Measurements from ENCODE around the gene IRF2BPL. TPM values are rescaled to one million over a fixed set of nuclear protein-coding genes. Genes with fewer than 3 reads are reported as not detected.

Gene IRF2BPL
- total and polyA plus RNA-seq, 2 of the 4 experiments (the other 2 are of a cell fraction) = 6.3 to 14.5 TPM

GRCh38 chr14:77064521-77065178, 36.1 kb upstream of the IRF2BPL start:
- H4K20me1 ChIP-seq (ENCODE audit: insufficient read depth, low read length) = no peaks in the 10 kb centered on the region
- no peak overlapping the region for H4K91ac ChIP-seq (ENCODE audit: insufficient read depth, low read depth, low read length)
- no peaks in the 10 kb centered on the region for H3K27me3 ChIP-seq (ENCODE audit: control insufficient read depth, insufficient read depth, low read length)
- H2BK20ac ChIP-seq (ENCODE audit: low read depth, low read length) = no peak overlapping the region
- ChIA-PET POLR2A (ENCODE audit: unreplicated experiment) (interaction anchor here (0.7 kb wide), 1 partner anchor 109 kb away, joined by 3 read pairs; no protein-coding TSS in a partner anchor), CTCF (interaction anchor here (0.9 to 3.2 kb wide), 5 partner anchors 27 to 192 kb away, joined by 3 to 13 read pairs (median 4); no protein-coding TSS in a partner anchor)
- H3K4me1 ChIP-seq (ENCODE audit: control insufficient read depth, insufficient read depth, low read length) = peaks cover 4% of the 10 kb centered on the region
- H3K9me1 ChIP-seq (ENCODE audit: insufficient read depth, low read length) = no peaks in the 10 kb centered on the region
- H2BK120ac ChIP-seq (ENCODE audit: low read depth, low read length) = no peak overlapping the region
- no peak overlapping the region for H2AK9ac ChIP-seq (replicated peaks; ENCODE audit: low read depth, low read length, poor library complexity)
- H3K9ac ChIP-seq (ENCODE audit: low read depth, low read length) = no peak overlapping the region
- H3K56ac ChIP-seq (ENCODE audit: extremely low read depth, insufficient read depth, low read length) = no peak overlapping the region
- H3K18ac ChIP-seq (ENCODE audit: low read depth, low read length) = no peak overlapping the region; the same call in 1 of the 2 replicates
- TF ChIP-seq RCOR1 (IDR thresholded peaks at IDR 0.05; ENCODE audit: insufficient replicate concordance, low read length) (no peak), BHLHE40 (IDR thresholded peaks at IDR 0.05; ENCODE audit: low read depth, low read length) (no peak), USF2 (IDR thresholded peaks at IDR 0.05; ENCODE audit: low read depth, low read length) (no peak), RAD21 (IDR thresholded peaks at IDR 0.05; ENCODE audit: low read length) (no peak), MAFK (IDR thresholded peaks at IDR 0.05; ENCODE audit: low read depth, low read length) (no peak), CHD1 (IDR thresholded peaks at IDR 0.05; ENCODE audit: low read depth, low read length) (no peak), POLR2A (IDR thresholded peaks at IDR 0.05; ENCODE audit: low read depth, low read length) (no peak), MXI1 (IDR thresholded peaks at IDR 0.05; ENCODE audit: borderline replicate concordance, low read depth, low read length) (no peak), SMC3 (IDR thresholded peaks at IDR 0.05; ENCODE audit: low read depth, low read length) (no peak), RFX5 (IDR thresholded peaks at IDR 0.05; ENCODE audit: low read depth, low read length) (no peak), FOS (IDR thresholded peaks at IDR 0.05; ENCODE audit: low read depth, low read length) (no peak), NFE2L2 (IDR thresholded peaks at IDR 0.05; ENCODE audit: low read depth, low read length) (no peak), MAZ (IDR thresholded peaks at IDR 0.05; ENCODE audit: borderline replicate concordance, low read depth, low read length) (no peak), CTCF (conservative IDR thresholded peaks at IDR 0.05; ENCODE audit: low read depth, low read length) (no peak), CEBPB (IDR thresholded peaks at IDR 0.05; ENCODE audit: low read depth, low read length) (no peak)
- peak overlapping the region; percentile 20 for H3K4ac ChIP-seq (ENCODE audit: low read depth, low read length)
- dilution Hi-C loops (cut with HindIII; ENCODE audit: low sequenced_read_pairs, unreplicated experiment) = no loop called here
- H2AFZ ChIP-seq (replicated peaks; ENCODE audit: low read length, poor library complexity) = no peak overlapping the region
- no peak overlapping the region for H3K4me2 ChIP-seq (ENCODE audit: low read depth, low read length)
- H3K36me3 ChIP-seq (ENCODE audit: control insufficient read depth, insufficient read depth, low read length) = no peaks in the 10 kb centered on the region
- H2AK5ac ChIP-seq (ENCODE audit: low read depth, low read length) = peak overlapping the region; percentile 44
- in situ Hi-C loops (cut with MboI; ENCODE audit: low sequenced_read_pairs) = loop anchor here (5.0 to 25.0 kb wide), 2 partner anchors 152 to 1077 kb away; partner anchors contain the start of genes IFT43 and TGFB3
- no peaks in the 10 kb centered on the region for H3K79me1 ChIP-seq (ENCODE audit: low read depth in 1 of 2, low read length in 2 of 2)
- no peak for DNase-seq
- no peak overlapping the region for H2BK5ac ChIP-seq (ENCODE audit: low read depth, low read length, poor library complexity, severe bottlenecking)
- no peak overlapping the region for H4K8ac ChIP-seq (ENCODE audit: low read depth in 2 of 2, low read length in 2 of 2)
- H3K23ac ChIP-seq (ENCODE audit: low read depth, low read length) = no peak overlapping the region
- ATAC-seq (ENCODE audit: low read depth) = no peak
- H2BK15ac ChIP-seq (ENCODE audit: low read depth, low read length) = no peak overlapping the region
- H3K4me3 ChIP-seq (ENCODE audit: insufficient read depth, low read depth, low read length) = no peak overlapping the region
- no peak overlapping the region for H4K5ac ChIP-seq (ENCODE audit: low read depth, low read length)
- intact Hi-C loops (cut with micrococcal nuclease) = no loop called here
- H3K9me3 ChIP-seq (ENCODE audit: control insufficient read depth, insufficient read depth, low read length) = no peaks in the 10 kb centered on the region
- 94% methylated on average over 5 of the region's 8 CpGs; no CpG with 5 or more reads in 1 of the 2 experiments for WGBS, 2 experiments (ENCODE audit: extremely low coverage in 2 of 2, insufficient read length in 1 of 2)
- no peak overlapping the region for H3K14ac ChIP-seq (replicated peaks; ENCODE audit: low read depth, low read length)
- no peak overlapping the region for H3K27ac ChIP-seq (ENCODE audit: insufficient read depth, low read length)
- BruUV-seq (replicated peaks) = no TSS peak

Data from IMR-90 (cell line).